Thyroid gland (tissue), 4 donors: ENCODE results near the gene NKX3-2. TPM values are rescaled to one million over a fixed set of nuclear protein-coding genes. Genes with fewer than 3 reads are reported as not detected.
"Not testable (repeated sequence)": the region's sequence is repeated elsewhere in the genome, so short reads cannot be mapped to it uniquely, and the experiment has no call there.

Source experiments
- DNase-seq, 2 donors: peaks; one replicate each; pipeline ENCODE4 v3.0.0-alpha.2; 2019
- H3K27ac ChIP-seq, 3 donors: fragments of 200-600 bp; sonication (generic); 1 replicate in 2 of 3; 2 replicates in 1 of 3; pipeline ENCODE4 v1.5.1; 2016 to 2019; ENCODE audit warnings: mild to moderate bottlenecking in 1 of 3, moderate library complexity in 1 of 3
- H3K27me3 ChIP-seq: fragments of 200-600 bp; sonication (generic); one replicate; pipeline ENCODE4 v1.5.1; 2019
- H3K36me3 ChIP-seq, 2 donors: fragments of 200-600 bp; sonication (generic); one replicate each; pipeline ENCODE4 v1.5.1; 2016 to 2019
- H3K4me1 ChIP-seq, 2 donors: fragments of 200-600 bp; sonication (generic); one replicate each; pipeline ENCODE4 v1.5.1; 2017 to 2019
- H3K4me3 ChIP-seq, 3 donors: fragments of 200-600 bp; sonication (generic); replicated peaks in 1 of 3; 1 replicate in 2 of 3; 2 replicates in 1 of 3; pipeline ENCODE4 v1.5.1; 2016; ENCODE audit warnings: mild to moderate bottlenecking in 1 of 3
- H3K9me3 ChIP-seq: fragments of 200-600 bp; sonication (generic); one replicate; pipeline ENCODE4 v1.5.1; 2017
- POLR2A ChIP-seq, 2 donors: fragments of 450-650 bp; IDR thresholded peaks; one replicate each; pipeline ENCODE4 v1.6.1; 2017; ENCODE audit warnings: antibody characterized with exemption in 2 of 2, mild to moderate bottlenecking in 2 of 2, moderate library complexity in 1 of 2
- WGBS, 2 donors: methylation state at CpG; one replicate each; pipeline ENCODE4 v1.1.5; 2017; 5-methylcytosine and 5-hydroxymethylcytosine counted together
- intact Hi-C: fragments of 100-400 bp; cut with DNase I; formaldehyde crosslinking; loops from one replicate; pipeline ENCODE4 v1.15.1; 2023
- total RNA-seq, 4 donors: library from RNA; depleted of rRNA; stranded (reverse); fragments of >200 nt; gene quantifications; one replicate each; pipeline ENCODE4 v1.2.3, GENCODE V29; 2016
- TF ChIP-seq, protein P1 (sequence below), 6 experiments: fragments of 200-600 bp in 3 of 6; fragments of 450-650 bp in 3 of 6; sonication (generic) in 3 of 6; IDR thresholded peaks; one replicate each; pipeline ENCODE4 v1.5.1; 2016 to 2019; ENCODE audit warnings: antibody characterized with exemption in 6 of 6, mild to moderate bottlenecking in 2 of 6, inconsistent platforms in 1 of 6, moderate library complexity in 1 of 6

Gene NKX3-2
- total RNA-seq, 4 donors from 2014 or later, result 0.29 to 0.81 (median 0.58) TPM

DNA sequence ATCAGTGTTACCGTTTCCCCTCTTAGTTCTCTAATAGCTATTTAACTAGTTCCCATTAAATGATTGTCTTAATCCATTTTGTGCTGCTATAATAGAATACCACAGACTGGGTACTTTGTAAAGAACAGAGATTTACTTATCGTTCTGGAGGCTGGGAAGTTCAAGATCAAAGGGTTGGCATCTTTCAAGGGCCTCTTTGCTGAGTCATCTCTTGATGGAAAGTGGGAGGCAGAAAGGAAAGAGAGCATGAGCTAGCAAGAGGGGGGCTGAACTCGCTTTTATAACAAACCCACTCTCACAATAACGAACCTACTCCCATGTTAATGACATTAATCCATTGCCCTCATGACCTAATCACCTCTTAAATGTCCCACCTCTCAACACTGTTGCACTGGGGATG, 17.4 kb upstream of the NKX3-2 start:
- Histone ChIP-seq H3K36me3 (no peaks in the 10 kb centered on the region), H3K27ac (no peak overlapping the region), H3K27me3 (no peaks in the 10 kb centered on the region), H3K4me1 (no peaks in the 10 kb centered on the region), H3K9me3 (no peaks in the 10 kb centered on the region), H3K4me3 (no peak overlapping the region)
- WGBS, 2 donors, result 61 to 63% methylated on average over 4 of the region's 4 CpGs
- DNase-seq, result no peak
- no peak for TF ChIP-seq POLR2A (IDR thresholded peaks at IDR 0.05)
- TF ChIP-seq, protein P1, sequence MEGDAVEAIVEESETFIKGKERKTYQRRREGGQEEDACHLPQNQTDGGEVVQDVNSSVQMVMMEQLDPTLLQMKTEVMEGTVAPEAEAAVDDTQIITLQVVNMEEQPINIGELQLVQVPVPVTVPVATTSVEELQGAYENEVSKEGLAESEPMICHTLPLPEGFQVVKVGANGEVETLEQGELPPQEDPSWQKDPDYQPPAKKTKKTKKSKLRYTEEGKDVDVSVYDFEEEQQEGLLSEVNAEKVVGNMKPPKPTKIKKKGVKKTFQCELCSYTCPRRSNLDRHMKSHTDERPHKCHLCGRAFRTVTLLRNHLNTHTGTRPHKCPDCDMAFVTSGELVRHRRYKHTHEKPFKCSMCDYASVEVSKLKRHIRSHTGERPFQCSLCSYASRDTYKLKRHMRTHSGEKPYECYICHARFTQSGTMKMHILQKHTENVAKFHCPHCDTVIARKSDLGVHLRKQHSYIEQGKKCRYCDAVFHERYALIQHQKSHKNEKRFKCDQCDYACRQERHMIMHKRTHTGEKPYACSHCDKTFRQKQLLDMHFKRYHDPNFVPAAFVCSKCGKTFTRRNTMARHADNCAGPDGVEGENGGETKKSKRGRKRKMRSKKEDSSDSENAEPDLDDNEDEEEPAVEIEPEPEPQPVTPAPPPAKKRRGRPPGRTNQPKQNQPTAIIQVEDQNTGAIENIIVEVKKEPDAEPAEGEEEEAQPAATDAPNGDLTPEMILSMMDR (IDR thresholded peaks at IDR 0.05), result no peak
- intact Hi-C loops, result no loop called here

DNA sequence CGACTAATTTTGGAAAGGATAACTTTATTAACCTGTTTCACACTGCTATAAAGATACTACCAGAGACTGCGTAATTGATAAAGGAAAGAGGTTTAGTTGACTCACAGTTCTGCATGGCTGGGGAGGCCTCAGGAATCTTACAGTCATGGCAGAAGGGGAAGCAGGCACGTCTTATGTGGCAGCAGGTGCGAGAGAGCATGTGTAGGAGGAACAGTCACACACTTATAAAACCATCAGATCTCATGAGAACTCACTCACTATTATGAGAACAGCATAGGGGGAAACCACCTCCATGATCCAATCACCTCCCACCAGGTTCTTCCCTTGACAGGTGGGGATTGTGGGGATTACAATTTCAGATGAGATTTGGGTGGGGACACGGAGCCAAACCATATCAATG, 15.8 kb upstream of the NKX3-2 start:
- H3K4me3 ChIP-seq, DNase-seq: not testable (repeated sequence)
- WGBS, 2 donors, result 66 to 69% methylated on average over 5 of the region's 5 CpGs

DNA sequence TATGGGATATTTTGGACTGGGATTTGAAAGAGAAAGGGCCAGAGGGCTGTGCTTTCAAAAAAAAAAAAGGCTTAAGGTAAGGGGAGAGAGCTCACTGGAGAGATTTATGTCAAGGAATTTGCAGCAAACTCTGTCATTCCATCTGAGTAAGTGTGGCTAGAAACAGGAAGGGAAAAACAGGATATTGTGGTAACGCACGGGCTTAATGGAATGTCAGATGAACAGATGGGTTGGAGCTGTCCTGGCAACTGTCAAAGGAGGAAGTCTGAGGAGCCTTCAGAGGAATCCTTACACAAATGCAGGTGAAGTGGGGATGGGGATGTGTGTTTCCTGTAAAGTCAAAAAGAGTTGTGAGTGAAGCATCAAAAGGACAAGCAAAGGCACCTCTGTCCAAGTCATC, 15.1 kb upstream of the NKX3-2 start:
- TF ChIP-seq POLR2A (IDR thresholded peaks at IDR 0.05), result no peak
- TF ChIP-seq, protein P1 (IDR thresholded peaks at IDR 0.05), result no peak
- Histone ChIP-seq H3K27ac (no peak overlapping the region), H3K36me3 (no peaks in the 10 kb centered on the region), H3K9me3 (no peaks in the 10 kb centered on the region), H3K4me1 (no peaks in the 10 kb centered on the region), H3K4me3 (no peak overlapping the region), H3K27me3 (no peaks in the 10 kb centered on the region)
- WGBS, 2 donors, result 34 to 56% methylated on average over 2 of the region's 2 CpGs
- DNase-seq, result no peak
- intact Hi-C loops, result no loop called here

More for the DNA sequence above, 15.8 kb upstream of the NKX3-2 start:
- H3K36me3 ChIP-seq, H3K9me3 ChIP-seq, H3K27ac ChIP-seq, H3K4me1 ChIP-seq, H3K27me3 ChIP-seq, intact Hi-C loops: not testable (repeated sequence)

DNA sequence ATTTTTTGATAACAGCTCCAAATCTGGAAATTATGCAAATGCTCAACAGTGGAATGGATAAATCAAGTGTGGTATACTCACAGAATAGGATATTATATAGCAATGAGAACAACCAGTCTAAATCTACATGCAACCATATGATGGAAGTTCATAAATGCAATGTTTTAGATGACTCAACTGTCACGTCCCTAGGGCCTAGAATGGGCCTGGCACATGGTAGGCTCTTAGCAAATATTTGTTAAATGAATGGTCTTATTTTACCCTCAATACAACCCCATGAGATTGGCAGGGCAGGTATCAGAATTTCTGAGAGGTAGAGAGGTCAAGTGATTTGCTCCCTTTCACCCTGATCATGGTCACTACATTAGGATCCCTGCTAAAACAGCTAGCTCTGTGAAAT, 14.6 kb upstream of the NKX3-2 start:
- intact Hi-C loops, result no loop called here

DNA sequence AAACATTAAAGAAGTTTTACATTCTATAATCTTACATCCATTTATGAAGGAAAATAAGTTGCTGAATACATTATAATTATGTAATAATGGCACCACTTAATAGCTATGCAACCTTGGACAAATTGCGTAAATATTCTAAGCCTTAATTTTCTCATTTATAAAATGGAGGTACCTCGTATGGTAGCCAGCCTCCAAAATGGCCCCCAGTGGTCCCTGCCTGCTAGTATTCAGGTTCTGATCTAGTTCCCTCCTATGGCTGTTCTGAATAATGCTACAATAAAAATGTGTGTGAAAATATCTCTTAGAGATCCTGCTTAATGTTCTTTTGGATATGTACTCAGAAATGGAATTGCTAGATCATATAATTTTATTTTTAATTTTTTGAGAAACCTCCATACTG, 11.0 kb upstream of the NKX3-2 start:
- Histone ChIP-seq H3K36me3 (no peaks in the 10 kb centered on the region), H3K4me3 (no peak overlapping the region), H3K9me3 (no peaks in the 10 kb centered on the region), H3K27me3 (no peaks in the 10 kb centered on the region), H3K27ac (no peak overlapping the region), H3K4me1 (no peaks in the 10 kb centered on the region)
- TF ChIP-seq, protein P1 (IDR thresholded peaks at IDR 0.05), result no peak
- no peak for TF ChIP-seq POLR2A (IDR thresholded peaks at IDR 0.05)
- intact Hi-C loops, result no loop called here
- DNase-seq, result no peak
- 88 to 91% methylated on average over 2 of the region's 2 CpGs for WGBS, 2 donors

More for the DNA sequence above, 14.6 kb upstream of the NKX3-2 start:
- no peak overlapping the region for H3K27ac ChIP-seq
- no peaks in the 10 kb centered on the region for H3K36me3 ChIP-seq
- 80 to 85% methylated on average over 1 of the region's 1 CpG for WGBS, 2 donors
- no peak for DNase-seq
- H3K4me1 ChIP-seq, result no peaks in the 10 kb centered on the region
- H3K27me3 ChIP-seq, result no peaks in the 10 kb centered on the region
- H3K9me3 ChIP-seq, result no peaks in the 10 kb centered on the region
- no peak overlapping the region for H3K4me3 ChIP-seq
- TF ChIP-seq POLR2A (IDR thresholded peaks at IDR 0.05), result no peak
- TF ChIP-seq, protein P1 (IDR thresholded peaks at IDR 0.05), result no peak

DNA sequence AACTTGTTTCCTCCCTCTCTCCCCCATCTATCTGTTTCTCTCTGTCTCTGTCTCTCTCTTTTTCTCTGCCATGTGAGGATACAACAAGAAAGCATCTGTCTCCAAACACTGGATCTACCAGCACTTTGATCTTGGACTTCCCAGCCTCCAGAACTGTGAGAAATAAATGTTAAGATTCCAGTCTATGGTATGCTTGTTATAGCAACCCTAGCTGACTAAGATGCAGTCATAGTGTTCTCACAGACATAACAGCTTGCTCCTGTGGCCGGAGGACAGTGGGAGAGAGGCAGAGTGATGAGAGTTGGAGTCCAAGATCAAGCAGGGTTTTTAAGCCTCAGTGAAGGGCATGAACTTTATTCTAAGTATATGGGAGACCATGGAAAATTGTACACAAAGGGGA, 8.8 kb upstream of the NKX3-2 start:
- no peak for DNase-seq
- Histone ChIP-seq H3K27ac (no peak overlapping the region), H3K4me3 (no peak overlapping the region), H3K27me3 (peaks cover 20% of the 10 kb centered on the region), H3K9me3 (no peaks in the 10 kb centered on the region), H3K36me3 (no peaks in the 10 kb centered on the region), H3K4me1 (peaks cover 6 to 8% of the 10 kb centered on the region in 2 donors)
- intact Hi-C loops, result no loop called here
- no peak for TF ChIP-seq POLR2A (IDR thresholded peaks at IDR 0.05)
- TF ChIP-seq, protein P1 (IDR thresholded peaks at IDR 0.05), result no peak
- 76 to 85% methylated on average over 1 of the region's 1 CpG for WGBS, 2 donors
